GM15510 (cell line): ENCODE data around the gene KDSR.

Experiments used
- POLR2A ChIP-seq: IDR thresholded peaks from 3 replicates; pipeline ENCODE4 v1.6.1; 2011; ENCODE audit warnings: borderline replicate concordance; ENCODE audit not compliant: insufficient read length; ENCODE audit errors: extremely low read depth

KDSR gene

GRCh38 chr18:63342206-63342605 is 24.8 kb downstream of the KDSR start:
- no peak for TF ChIP-seq POLR2A

DNA sequence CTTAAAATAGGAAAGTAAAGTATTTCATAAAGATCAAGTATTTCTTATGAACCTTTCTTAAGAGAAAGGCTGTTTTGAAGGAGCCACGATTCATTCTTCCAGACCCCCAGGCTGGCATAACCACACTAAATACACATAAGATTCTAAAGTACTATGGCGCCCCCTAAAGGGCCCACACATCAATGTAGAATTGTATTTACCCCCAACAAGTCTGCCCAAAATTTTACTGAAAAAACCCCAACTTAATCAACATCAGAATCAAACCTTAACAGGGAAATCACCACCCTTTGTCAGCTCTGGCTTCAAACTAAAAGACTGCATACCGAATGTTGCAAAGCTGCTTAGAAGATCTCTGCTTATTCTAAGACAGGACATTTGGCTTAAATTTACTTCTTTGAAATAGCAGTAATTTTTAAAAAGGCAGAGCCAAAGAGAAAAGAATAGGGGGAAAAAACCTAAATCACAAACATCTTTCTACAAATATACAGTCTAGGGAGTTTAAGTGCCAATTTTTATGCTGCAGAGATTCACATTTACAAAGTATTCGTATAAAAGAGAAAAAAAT is 27.0 kb downstream of the KDSR start:
- TF ChIP-seq POLR2A: no peak

GRCh38 chr18:63336366-63337099 is 30.5 kb downstream of the KDSR start:
- no peak for TF ChIP-seq POLR2A

DNA sequence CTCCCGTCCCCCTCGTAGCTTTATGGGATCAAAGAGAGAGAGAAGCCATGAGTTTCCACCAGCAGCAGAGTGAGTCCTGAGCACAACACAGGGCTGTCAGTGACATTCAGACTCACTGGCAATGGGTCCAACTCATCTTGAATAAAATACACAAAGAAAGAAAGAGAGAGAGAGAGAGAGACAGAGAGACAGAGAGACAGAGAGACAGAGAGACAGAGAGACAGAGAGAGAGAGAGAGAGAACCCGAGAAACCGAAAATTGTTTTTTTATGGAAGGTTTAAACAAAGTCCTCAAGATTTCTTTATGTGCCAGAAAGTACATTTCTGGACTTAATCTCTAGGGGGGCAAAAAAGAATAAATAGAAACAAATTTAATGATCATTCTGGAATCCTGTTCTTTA is 35.9 kb downstream of the KDSR start:
- no peak for TF ChIP-seq POLR2A

DNA sequence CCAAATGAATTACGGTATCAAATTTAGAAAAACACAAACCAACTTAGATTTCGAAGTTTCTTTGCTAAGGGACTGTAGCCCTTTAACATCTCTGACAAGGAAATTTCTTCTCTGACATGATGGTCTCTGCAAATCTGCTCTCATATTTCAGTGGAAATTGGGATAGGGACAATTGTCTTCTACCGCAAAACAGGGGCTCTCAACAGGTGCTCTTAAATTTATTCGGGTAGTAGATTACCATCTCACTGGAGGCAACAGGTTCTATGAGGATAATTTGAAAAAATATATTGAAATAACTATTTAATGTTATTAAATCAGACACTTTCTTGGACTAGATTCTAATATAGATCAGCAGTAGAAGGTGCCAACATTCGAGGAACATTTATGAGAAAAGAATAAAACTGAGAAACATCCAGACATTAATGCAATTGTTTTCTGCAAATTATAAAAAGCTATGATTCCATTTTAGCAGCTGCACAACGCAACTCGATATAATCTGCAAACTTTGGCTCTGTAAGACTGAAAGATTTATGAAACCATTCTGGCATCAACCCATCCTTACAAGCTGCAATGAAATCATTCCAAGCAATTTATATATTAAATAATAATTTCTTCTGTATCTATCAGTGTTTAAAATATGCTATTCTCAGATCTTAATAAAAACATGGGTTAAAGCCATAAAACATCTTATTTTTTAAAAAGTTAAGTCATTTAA is 37.4 kb downstream of the KDSR start:
- no peak for TF ChIP-seq POLR2A

- no peak for TF ChIP-seq POLR2A
These were observed 41.0 kb downstream of the KDSR start for GRCh38 chr18:63326011-63326410.

DNA sequence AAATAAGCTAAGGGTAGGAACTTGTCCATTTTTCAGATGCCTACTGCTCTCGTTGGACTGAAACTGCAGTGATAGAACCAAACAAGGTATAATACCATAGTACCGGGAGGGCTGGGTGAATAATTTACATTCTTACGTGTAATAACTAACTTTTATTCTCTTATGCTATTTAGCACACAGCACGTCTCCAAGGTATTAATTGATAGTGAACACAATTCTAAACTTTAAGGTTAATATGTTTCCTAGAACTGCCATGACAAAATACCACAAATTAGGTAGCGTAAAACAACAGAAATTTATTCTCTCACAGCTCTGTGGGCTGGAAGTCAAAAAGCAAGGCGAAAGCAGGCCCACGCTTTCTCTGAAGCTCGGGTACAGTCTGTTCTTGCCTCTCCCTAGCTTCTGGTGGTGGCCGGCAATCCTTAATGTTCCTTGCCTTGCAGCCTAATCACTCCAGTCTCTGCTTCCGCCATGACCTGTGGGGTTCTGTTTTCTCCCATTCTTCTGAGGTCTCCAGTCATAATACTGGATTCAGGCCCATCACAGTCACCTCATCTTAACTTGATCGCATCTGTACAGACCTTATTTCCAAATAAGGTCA is 41.8 kb downstream of the KDSR start:
- no peak for TF ChIP-seq POLR2A

DNA sequence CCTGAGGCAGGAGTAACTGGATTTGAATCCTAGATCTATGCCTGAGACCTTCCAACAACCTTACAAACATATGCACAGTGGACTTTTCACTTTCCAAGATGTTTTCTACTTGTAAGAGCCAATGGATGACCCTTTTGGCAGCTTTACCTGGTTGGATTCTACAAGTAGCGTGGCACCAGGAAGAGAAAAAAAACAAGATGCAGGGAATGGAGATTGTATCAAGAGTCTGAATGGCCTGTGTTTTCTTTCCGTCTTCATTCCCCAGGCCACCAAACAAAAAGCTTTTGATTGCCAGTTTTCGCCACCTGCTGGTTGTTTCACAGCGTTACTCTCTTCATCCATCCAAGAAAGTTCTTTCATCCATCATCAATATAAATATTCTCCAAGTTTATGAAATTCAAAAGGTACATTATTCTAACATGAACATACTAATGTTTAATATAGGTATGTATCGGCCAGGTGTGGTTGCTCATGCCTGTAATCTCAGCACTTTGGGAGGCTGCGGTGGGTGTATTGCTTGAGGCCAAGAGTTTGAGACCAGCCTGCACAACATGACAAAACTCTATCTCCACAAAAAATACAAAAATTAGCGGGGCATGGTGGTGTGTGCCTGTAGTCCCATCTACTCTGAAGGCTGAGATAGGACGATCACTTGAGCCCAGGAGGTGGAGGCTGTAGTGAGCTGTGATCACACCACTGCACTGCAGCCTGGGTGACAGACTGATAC is 43.9 kb downstream of the KDSR start:
- no peak for TF ChIP-seq POLR2A

- no peak for TF ChIP-seq POLR2A
These were observed 44.8 kb downstream of the KDSR start for GRCh38 chr18:63322206-63322605.

- no peak for TF ChIP-seq POLR2A
These were observed 45.7 kb downstream of the KDSR start for GRCh38 chr18:63321291-63321690.

GRCh38 chr18:63320975-63321265 is 46.1 kb downstream of the KDSR start:
- TF ChIP-seq POLR2A: no peak

GRCh38 chr18:63320123-63320974 is 46.7 kb downstream of the KDSR start:
- TF ChIP-seq POLR2A: no peak

DNA sequence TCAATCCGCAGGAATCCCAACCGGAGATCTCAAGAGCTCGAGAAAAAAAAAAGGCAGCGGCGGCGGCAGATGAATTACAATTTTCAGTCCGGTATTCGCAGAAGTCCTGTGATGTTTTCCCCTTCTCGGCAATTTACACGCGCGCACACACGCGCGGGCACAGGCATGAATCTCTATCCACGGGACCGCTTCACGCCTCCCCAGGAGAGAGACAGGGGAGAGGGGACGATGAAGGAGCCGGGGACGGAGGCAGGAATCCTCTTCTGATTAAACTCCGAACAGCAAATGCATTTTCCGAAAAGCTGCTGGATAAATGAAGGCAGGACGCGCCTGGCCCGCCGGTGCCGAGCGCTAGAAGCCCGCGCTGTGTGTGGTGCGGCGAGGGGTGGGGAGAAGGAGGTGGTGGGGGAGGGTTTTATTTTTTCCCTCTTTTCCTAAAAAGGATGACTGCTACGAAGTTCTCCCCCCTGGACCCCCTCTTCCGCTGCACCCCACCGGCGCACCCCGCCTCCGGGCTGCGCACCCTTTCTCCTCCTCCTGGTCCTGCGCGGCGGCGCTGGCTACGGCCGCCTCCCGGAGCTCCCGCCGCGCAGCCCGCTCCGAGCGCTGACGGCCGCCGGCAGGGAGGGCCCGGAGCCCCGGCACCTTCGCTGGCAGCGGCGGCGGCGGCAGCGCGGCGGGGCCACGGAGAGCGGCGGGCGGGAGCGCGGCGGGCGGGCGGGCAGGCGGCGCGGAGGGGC is 47.5 kb downstream of the KDSR start, which contains the start of gene BCL2:
Gene BCL2, minus strand, starts transcription at position 387 of the 740 bp plus-strand sequence.
- peak; percentile 30 for TF ChIP-seq POLR2A
